Tibial nerve (tissue), 3 donors: ENCODE measurements around the gene RELCH.

Experiments used
- CTCF ChIP-seq, 5 experiments: fragments of 200-600 bp in 3 of 5; fragments of 450-650 bp in 2 of 5; sonication (generic) in 3 of 5; IDR thresholded peaks; one replicate each; pipeline ENCODE4 v1.5.1; 2016 to 2019; ENCODE audit warnings: antibody characterized with exemption in 5 of 5, mild to moderate bottlenecking in 3 of 5, moderate library complexity in 2 of 5
- POLR2A ChIP-seq, 2 donors: fragments of 450-650 bp; IDR thresholded peaks; one replicate each; pipeline ENCODE4 v1.6.1; 2017; ENCODE audit warnings: antibody characterized with exemption in 2 of 2, mild to moderate bottlenecking in 2 of 2, moderate library complexity in 2 of 2

GRCh38 chr18:62157843-62158242 lies 29.2 kb upstream of the RELCH start:
- TF ChIP-seq POLR2A (IDR thresholded peaks at IDR 0.05) (no peak), CTCF (IDR thresholded peaks at IDR 0.05) (no peak)
